Nephron progenitor cell (in vitro differentiated cells): Measurements from ENCODE around the gene APOA4.

ENCODE experiments used
- DNase-seq: peaks from one replicate; pipeline ENCODE4 v3.0.0; 2021
- H3K27ac Mint-ChIP-seq: 2 replicates; pipeline ENCODE4 v1.8.0; 2021; ENCODE audit warnings: mild to moderate bottlenecking, moderate library complexity, mixed read lengths
- H3K27me3 Mint-ChIP-seq: 2 replicates; pipeline ENCODE4 v1.8.0; 2021; ENCODE audit warnings: mild to moderate bottlenecking, low read depth, mixed read lengths; ENCODE audit not compliant: poor library complexity
- H3K36me3 Mint-ChIP-seq: 2 replicates; pipeline ENCODE4 v1.8.0; 2021; ENCODE audit warnings: low read depth, mixed read lengths
- H3K4me1 Mint-ChIP-seq: 2 replicates; pipeline ENCODE4 v1.8.0; 2021; ENCODE audit warnings: mixed read lengths
- H3K4me3 Mint-ChIP-seq: 2 replicates; pipeline ENCODE4 v1.8.0; 2021; ENCODE audit warnings: mild to moderate bottlenecking, moderate library complexity, mixed read lengths
- H3K9me3 Mint-ChIP-seq: 2 replicates; pipeline ENCODE4 v1.8.0; 2021; ENCODE audit warnings: mild to moderate bottlenecking, moderate library complexity, mixed read lengths
- CTCF ChIP-seq: fragments of 200-600 bp; sonication (generic); IDR thresholded peaks from 2 replicates; pipeline ENCODE4 v1.5.0; 2021; ENCODE audit warnings: antibody characterized with exemption

The APOA4 gene

GRCh38 chr11:116825434-116825833 lies 2.3 kb upstream of the APOA4 start:
- H3K27ac Mint-ChIP-seq = no peak overlapping the region
- H3K36me3 Mint-ChIP-seq = no peaks in the 10 kb centered on the region
- no peak for DNase-seq
- TF ChIP-seq CTCF = no peak
- no peaks in the 10 kb centered on the region for H3K9me3 Mint-ChIP-seq
- H3K4me3 Mint-ChIP-seq = no peak overlapping the region
- H3K4me1 Mint-ChIP-seq = peaks cover 27% of the 10 kb centered on the region
- H3K27me3 Mint-ChIP-seq = peaks cover 3% of the 10 kb centered on the region

- TF ChIP-seq CTCF = no peak
- Mint-ChIP-seq H3K27me3 (peaks cover 3% of the 10 kb centered on the region), H3K27ac (no peak overlapping the region)
Observed at GRCh38 chr11:116822575-116822974, 529 bp downstream of the APOA4 start.

GRCh38 chr11:116821050-116821918 lies 1.8 kb downstream of the APOA4 start:
- TF ChIP-seq CTCF = no peak
- Mint-ChIP-seq H3K4me1 (peaks cover 10% of the 10 kb centered on the region), H3K27ac (no peak overlapping the region), H3K9me3 (no peaks in the 10 kb centered on the region), H3K4me3 (no peak overlapping the region), H3K27me3 (no peaks in the 10 kb centered on the region), H3K36me3 (no peaks in the 10 kb centered on the region)
- no peak for DNase-seq

More at GRCh38 chr11:116822575-116822974, 529 bp downstream of the APOA4 start:
- Mint-ChIP-seq H3K9me3 (no peaks in the 10 kb centered on the region), H3K4me3 (no peak overlapping the region), H3K36me3 (no peaks in the 10 kb centered on the region), H3K4me1 (peaks cover 18% of the 10 kb centered on the region)
- DNase-seq = no peak

GRCh38 chr11:116819049-116819448 lies 4.1 kb downstream of the APOA4 start:
- H3K27ac Mint-ChIP-seq = no peak overlapping the region
- no peaks in the 10 kb centered on the region for H3K27me3 Mint-ChIP-seq
- no peak for TF ChIP-seq CTCF
- peaks cover 4% of the 10 kb centered on the region for H3K4me1 Mint-ChIP-seq
- no peak for DNase-seq
- no peaks in the 10 kb centered on the region for H3K9me3 Mint-ChIP-seq
- H3K36me3 Mint-ChIP-seq = no peaks in the 10 kb centered on the region
- H3K4me3 Mint-ChIP-seq = no peak overlapping the region

GRCh38 chr11:116814502-116814901 lies 8.6 kb downstream of the APOA4 start:
- no peaks in the 10 kb centered on the region for H3K4me1 Mint-ChIP-seq
- no peaks in the 10 kb centered on the region for H3K36me3 Mint-ChIP-seq
- DNase-seq = no peak
- H3K4me3 Mint-ChIP-seq = no peak overlapping the region
- no peak for TF ChIP-seq CTCF
- H3K27ac Mint-ChIP-seq = no peak overlapping the region
- no peaks in the 10 kb centered on the region for H3K9me3 Mint-ChIP-seq
- H3K27me3 Mint-ChIP-seq = peaks cover 3% of the 10 kb centered on the region
